Epithelial cell of esophagus (primary cell): ENCODE results near the gene MORC4.

Experiments
- DNase-seq: peaks from one replicate; pipeline ENCODE4 v3.0.0; 2010; ENCODE audit warnings: low read depth
- H3K4me3 ChIP-seq: 2 replicates; pipeline ENCODE4 v1.5.1; 2011; ENCODE audit warnings: mild to moderate bottlenecking, low read length, control low read depth
- CTCF ChIP-seq: IDR thresholded peaks from 2 replicates; pipeline ENCODE4 v1.5.1; 2011; ENCODE audit warnings: low read depth, mild to moderate bottlenecking, low read length, control low read depth, inconsistent platforms; ENCODE audit not compliant: insufficient read depth; ENCODE audit errors: missing control alignments

Gene MORC4

GRCh38 chrX:106955004-106955772 is 44.8 kb downstream of the MORC4 start:
- H3K4me3 ChIP-seq, result no peak overlapping the region
- no peak for TF ChIP-seq CTCF
- DNase-seq, result no peak

GRCh38 chrX:106954041-106954440 is 46.0 kb downstream of the MORC4 start:
- H3K4me3 ChIP-seq, result no peak overlapping the region
- TF ChIP-seq CTCF, result no peak

GRCh38 chrX:106952988-106953387 is 47.0 kb downstream of the MORC4 start:
- TF ChIP-seq CTCF, result peak; percentile 29
- no peak overlapping the region for H3K4me3 ChIP-seq
- peak; percentile 24 for DNase-seq

More at GRCh38 chrX:106954041-106954440, 46.0 kb downstream of the MORC4 start:
- DNase-seq, result no peak

GRCh38 chrX:106952538-106952937 is 47.5 kb downstream of the MORC4 start:
- no peak overlapping the region for H3K4me3 ChIP-seq
- no peak for TF ChIP-seq CTCF
- no peak for DNase-seq

GRCh38 chrX:106952089-106952488 is 47.9 kb downstream of the MORC4 start:
- no peak overlapping the region for H3K4me3 ChIP-seq
- no peak for DNase-seq
- TF ChIP-seq CTCF, result no peak

GRCh38 chrX:106951230-106951629 is 48.8 kb downstream of the MORC4 start:
- no peak for TF ChIP-seq CTCF
- H3K4me3 ChIP-seq, result no peak overlapping the region
- DNase-seq, result no peak

GRCh38 chrX:106950381-106950780 is 49.6 kb downstream of the MORC4 start:
- DNase-seq, result no peak
- TF ChIP-seq CTCF, result no peak
- no peak overlapping the region for H3K4me3 ChIP-seq
